HG03571 (cell line): ENCODE results near the gene TM6SF1.
A peak's percentile ranks its signal among the peaks of the same experiment; 100 is the strongest.
"Not testable (repeated sequence)": the region's sequence is repeated elsewhere in the genome, so short reads cannot be mapped to it uniquely, and the experiment has no call there.

Experiments used
- ATAC-seq: cut with Tn5 transposase; IDR thresholded peaks from one replicate; pipeline ENCODE4 v1.9.1; 2021; ENCODE audit not compliant: unreplicated experiment

Gene TM6SF1

GRCh38 chr15:83106994-83107840 is at the start of gene TM6SF1:
Gene TM6SF1, plus strand, starts transcription at chr15:83107645. Its CDS starts 36 bp downstream, at chr15:83107681.
- ATAC-seq, result peak; percentile 43

- ATAC-seq, result no peak
These were observed 49.6 kb upstream of the TM6SF1 start for GRCh38 chr15:83057696-83058376.

- ATAC-seq, result no peak
These were observed 45.8 kb upstream of the TM6SF1 start for GRCh38 chr15:83061680-83062079.

- ATAC-seq, result peak; percentile 31
These were observed 44.7 kb upstream of the TM6SF1 start for GRCh38 chr15:83062768-83063180.

GRCh38 chr15:83063551-83063950 is 43.9 kb upstream of the TM6SF1 start:
- ATAC-seq, result no peak

GRCh38 chr15:83064859-83065258 is 42.6 kb upstream of the TM6SF1 start:
- ATAC-seq, result no peak

- ATAC-seq, result no peak
These were observed 42.0 kb upstream of the TM6SF1 start for GRCh38 chr15:83065431-83065830.

GRCh38 chr15:83066034-83066733 is 41.3 kb upstream of the TM6SF1 start:
- no peak for ATAC-seq

- peak; percentile 87 for ATAC-seq
These were observed 40.5 kb upstream of the TM6SF1 start, which contains the start of gene BTBD1 for GRCh38 chr15:83066734-83067637. Gene BTBD1, minus strand, starts transcription at chr15:83067252. Its CDS starts 101 bp downstream, at chr15:83067151.

GRCh38 chr15:83067638-83067962 is 39.8 kb upstream of the TM6SF1 start:
- ATAC-seq, result no peak

GRCh38 chr15:83068054-83068453 is 39.4 kb upstream of the TM6SF1 start:
- ATAC-seq, result no peak

- not testable (repeated sequence) for ATAC-seq
These were observed 38.2 kb upstream of the TM6SF1 start for GRCh38 chr15:83069211-83069642.

- ATAC-seq, result no peak
These were observed 29.8 kb upstream of the TM6SF1 start for GRCh38 chr15:83077491-83078230.

GRCh38 chr15:83078712-83079111 is 28.7 kb upstream of the TM6SF1 start:
- no peak for ATAC-seq

GRCh38 chr15:83081256-83082014 is 26.0 kb upstream of the TM6SF1 start:
- no peak for ATAC-seq

GRCh38 chr15:83082730-83083386 is 24.6 kb upstream of the TM6SF1 start:
- no peak for ATAC-seq

GRCh38 chr15:83085461-83085860 is 22.0 kb upstream of the TM6SF1 start:
- ATAC-seq, result not testable (repeated sequence)

GRCh38 chr15:83085864-83086552 is 21.4 kb upstream of the TM6SF1 start:
- ATAC-seq, result not testable (repeated sequence)
